ENCODE results near the gene CEP112.

Gene CEP112

GRCh38 chr17:66210208-66210574, 18.3 kb upstream of the CEP112 start:
- no peak for FAIRE-seq
- no peak for DNase-seq (ENCODE audit: insufficient read length, low spot score)
- TF ChIP-seq CTCF (IDR thresholded peaks at IDR 0.05; ENCODE audit: insufficient read depth, missing control alignments), result no peak

- no peak for DNase-seq (ENCODE audit: insufficient read length, low spot score)
- no peak for FAIRE-seq
These were observed 16.0 kb upstream of the CEP112 start for GRCh38 chr17:66207936-66208335.

DNA sequence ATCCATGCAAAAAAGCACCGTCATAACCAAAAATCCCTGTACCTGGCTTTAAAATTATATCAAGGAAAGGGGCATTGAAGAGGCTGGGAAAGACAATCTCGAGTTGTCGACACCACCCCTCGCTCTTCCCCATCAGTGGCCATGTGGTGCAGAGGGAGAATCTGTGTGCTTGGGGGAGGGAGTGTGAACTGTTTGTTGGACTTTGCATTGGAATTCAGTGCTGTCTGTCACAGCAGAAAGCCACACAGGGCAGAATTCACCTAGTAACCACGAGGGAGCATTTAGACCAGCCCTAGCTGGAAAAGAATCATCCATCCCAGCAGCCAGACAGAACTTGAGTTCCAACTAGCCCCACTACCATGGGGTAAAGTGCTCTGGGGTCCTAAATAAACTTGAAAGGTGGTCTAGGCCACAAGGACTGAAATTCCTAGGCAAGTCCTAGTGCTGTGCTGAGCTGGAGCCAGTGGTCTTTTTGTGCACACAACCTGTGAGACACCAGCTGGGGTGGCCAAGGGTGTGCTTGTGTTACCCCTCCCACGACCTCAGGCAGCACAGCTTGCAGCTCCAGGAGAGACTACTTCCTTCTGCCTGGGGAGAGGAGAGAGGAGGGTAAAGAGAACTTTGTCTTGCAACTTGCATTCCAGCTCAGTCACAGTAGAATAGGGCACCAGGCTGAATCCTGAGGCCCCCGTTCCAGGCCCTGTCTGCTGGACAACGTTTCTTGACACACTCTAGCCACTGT, 11.5 kb upstream of the CEP112 start:
- DNase-seq (ENCODE audit: insufficient read length, low spot score) (no peak), FAIRE-seq (no peak)
- no peak for TF ChIP-seq CTCF (IDR thresholded peaks at IDR 0.05; ENCODE audit: insufficient read depth, missing control alignments)

More at GRCh38 chr17:66207936-66208335, 16.0 kb upstream of the CEP112 start:
- TF ChIP-seq CTCF (IDR thresholded peaks at IDR 0.05; ENCODE audit: insufficient read depth, missing control alignments), result no peak

- DNase-seq (ENCODE audit: insufficient read length, low spot score) (no peak), FAIRE-seq (peak; percentile 35)
- TF ChIP-seq CTCF (IDR thresholded peaks at IDR 0.05; ENCODE audit: insufficient read depth, missing control alignments), result peak; percentile 80
These were observed 8.8 kb upstream of the CEP112 start for GRCh38 chr17:66200685-66201092.

GRCh38 chr17:66198242-66198641, 6.3 kb upstream of the CEP112 start:
- FAIRE-seq, result no peak
- no peak for TF ChIP-seq CTCF (IDR thresholded peaks at IDR 0.05; ENCODE audit: insufficient read depth, missing control alignments)
- no peak for DNase-seq (ENCODE audit: insufficient read length, low spot score)

DNA sequence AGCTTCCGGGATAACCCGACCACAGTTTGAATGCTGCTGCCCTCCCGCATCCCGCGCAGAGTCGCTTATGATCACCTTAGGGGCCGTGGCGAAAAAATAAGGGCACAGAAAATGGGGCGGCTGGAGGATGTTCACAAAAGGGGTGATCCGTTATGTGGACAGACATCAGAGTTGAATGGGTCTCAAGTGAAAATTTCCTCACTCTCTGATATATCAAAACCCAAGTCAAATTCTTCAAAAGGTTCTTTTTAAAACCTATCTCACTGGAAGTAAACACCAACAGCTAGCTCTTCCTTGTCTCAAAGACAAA, 400 bp upstream of the CEP112 start:
- no peak for TF ChIP-seq CTCF (IDR thresholded peaks at IDR 0.05; ENCODE audit: insufficient read depth, missing control alignments)
- FAIRE-seq (no peak), DNase-seq (ENCODE audit: insufficient read length, low spot score) (no peak)

- no peak for TF ChIP-seq CTCF (IDR thresholded peaks at IDR 0.05; ENCODE audit: insufficient read depth, missing control alignments)
- DNase-seq (ENCODE audit: insufficient read length, low spot score), result no peak
- no peak for FAIRE-seq
These were observed 968 bp downstream of the CEP112 start for GRCh38 chr17:66190738-66191592.
